ENCODE data around the gene MLXIP.

MLXIP gene

DNA sequence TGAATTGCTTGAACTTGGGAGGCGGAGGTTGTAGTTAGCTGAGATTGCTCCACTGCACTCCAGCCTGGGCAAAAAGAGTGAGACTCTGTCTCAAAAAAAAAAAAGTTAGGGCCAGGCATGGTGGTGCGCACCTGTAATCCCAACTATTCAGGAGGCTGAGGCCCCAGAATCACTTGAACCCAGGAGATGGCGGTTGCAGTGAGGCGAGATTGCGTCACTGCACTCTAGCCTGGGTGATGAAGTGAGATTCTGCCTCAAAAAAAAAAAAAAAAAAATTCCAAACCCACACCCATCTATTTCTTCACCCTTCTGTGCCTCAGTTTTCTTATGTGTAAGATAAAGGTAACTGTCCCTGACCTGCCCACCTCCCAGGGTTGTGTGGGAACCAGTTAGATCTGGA lies 11.0 kb upstream of the MLXIP start:
- Histone ChIP-seq H3K9ac (ENCODE audit: low read length) (no peak overlapping the region), H3K18ac (ENCODE audit: low read length) (no peak overlapping the region), H2AK5ac (ENCODE audit: low read length) (no peak overlapping the region), H2BK15ac (replicated peaks; ENCODE audit: low read depth) (no peak overlapping the region), H3K4me2 (ENCODE audit: low read length) (no peak overlapping the region), H3K27me3 (ENCODE audit: insufficient read depth, low read length, poor library complexity) (no peaks in the 10 kb centered on the region), H3K23ac (ENCODE audit: low read length) (no peak overlapping the region), H3K4me1 (ENCODE audit: control insufficient read depth, low read depth, low read length) (peaks cover 11% of the 10 kb centered on the region), H3K79me1 (ENCODE audit: low read length) (no peaks in the 10 kb centered on the region), H2BK5ac (ENCODE audit: low read length) (no peak overlapping the region), H2BK120ac (ENCODE audit: low read depth, low read length) (no peak overlapping the region), H3K4ac (ENCODE audit: low read depth, low read length) (no peak overlapping the region), H3K27ac (ENCODE audit: low read depth, low read length) (no peak overlapping the region), H3K4me3 (ENCODE audit: low read length) (no peak overlapping the region), H4K8ac (ENCODE audit: low read depth, low read length) (no peak overlapping the region), H4K5ac (ENCODE audit: low read length) (no peak overlapping the region), H3K56ac (ENCODE audit: low read length) (no peak overlapping the region), H3K36me3 (ENCODE audit: control insufficient read depth, insufficient read depth, low read length) (no peaks in the 10 kb centered on the region), H3K79me2 (ENCODE audit: control insufficient read depth, insufficient read depth, low read length) (no peaks in the 10 kb centered on the region)
- no CpG with 5 or more reads among the region's 5 CpGs for WGBS (ENCODE audit: extremely low coverage, insufficient coverage, low lambda C conversion rate)
- DNase-seq = no peak

- H2BK120ac ChIP-seq (ENCODE audit: low read depth, low read length) = no peak overlapping the region
- no peak overlapping the region for H3K27ac ChIP-seq (ENCODE audit: low read depth, low read length)
- H3K79me1 ChIP-seq (ENCODE audit: low read length) = no peaks in the 10 kb centered on the region
- H3K4me1 ChIP-seq (ENCODE audit: control insufficient read depth, low read depth, low read length) = peaks cover 9% of the 10 kb centered on the region
- DNase-seq = no peak
- no peak overlapping the region for H4K5ac ChIP-seq (ENCODE audit: low read length)
- WGBS (ENCODE audit: extremely low coverage, insufficient coverage, low lambda C conversion rate) = no CpG with 5 or more reads among the region's 13 CpGs
- H4K8ac ChIP-seq (ENCODE audit: low read depth, low read length) = no peak overlapping the region
- no peak overlapping the region for H3K4ac ChIP-seq (ENCODE audit: low read depth, low read length)
- no peaks in the 10 kb centered on the region for H3K79me2 ChIP-seq (ENCODE audit: control insufficient read depth, insufficient read depth, low read length)
- no peak overlapping the region for H2AK5ac ChIP-seq (ENCODE audit: low read length)
- no peaks in the 10 kb centered on the region for H3K27me3 ChIP-seq (ENCODE audit: insufficient read depth, low read length, poor library complexity)
- H2BK5ac ChIP-seq (ENCODE audit: low read length) = no peak overlapping the region
- H3K23ac ChIP-seq (ENCODE audit: low read length) = no peak overlapping the region
- H2BK15ac ChIP-seq (replicated peaks; ENCODE audit: low read depth) = no peak overlapping the region
- H3K4me2 ChIP-seq (ENCODE audit: low read length) = no peak overlapping the region
- no peak overlapping the region for H3K4me3 ChIP-seq (ENCODE audit: low read length)
- no peak overlapping the region for H3K56ac ChIP-seq (ENCODE audit: low read length)
- H3K18ac ChIP-seq (ENCODE audit: low read length) = no peak overlapping the region
- H3K36me3 ChIP-seq (ENCODE audit: control insufficient read depth, insufficient read depth, low read length) = no peaks in the 10 kb centered on the region
- H3K9ac ChIP-seq (ENCODE audit: low read length) = no peak overlapping the region
These were observed 10.6 kb upstream of the MLXIP start for GRCh38 chr12:122067966-122068365.

DNA sequence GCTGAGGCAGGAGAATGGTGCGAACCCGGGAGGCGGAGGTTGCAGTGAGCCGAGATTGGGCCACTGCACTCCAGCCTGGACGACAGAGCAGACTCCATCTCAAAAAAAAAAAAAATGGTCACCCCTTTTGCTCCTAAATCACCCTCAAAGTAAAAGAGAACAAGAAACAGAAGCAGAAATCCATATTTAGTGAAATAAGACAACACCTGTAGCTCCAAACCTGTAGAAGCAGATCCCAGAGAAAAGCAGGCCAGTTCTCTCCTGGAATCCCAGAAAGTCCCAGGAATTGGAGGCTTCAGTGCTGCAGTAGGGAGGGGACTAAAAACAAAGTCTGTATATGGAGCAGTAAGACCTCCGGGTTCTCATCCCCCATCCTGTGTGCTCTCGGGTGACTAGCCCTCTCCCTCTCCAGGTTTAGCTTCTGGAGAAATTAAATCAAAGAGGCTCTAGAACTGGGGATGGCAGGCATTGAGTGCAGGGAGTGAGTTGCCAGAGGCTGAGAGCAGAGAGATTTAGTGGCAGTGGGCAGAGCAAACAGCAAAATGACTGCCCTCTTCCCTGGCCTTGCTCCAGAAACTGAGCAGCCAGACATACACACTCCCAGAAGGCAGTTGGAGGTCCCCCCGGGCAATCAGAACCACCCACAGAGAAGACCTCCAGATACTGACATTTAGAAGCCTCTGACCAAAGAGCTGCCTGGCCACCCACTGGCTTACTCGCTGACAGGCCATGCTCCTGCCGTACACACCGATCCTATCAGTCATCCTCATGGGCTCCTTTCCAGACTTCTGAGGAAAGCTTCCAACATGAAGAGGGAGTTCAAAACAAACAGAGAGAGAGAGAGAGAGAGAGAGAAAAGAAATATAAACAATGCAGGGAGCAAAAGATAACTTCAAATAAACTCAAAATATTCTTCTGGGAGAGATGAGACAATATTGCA lies 6.3 kb upstream of the MLXIP start:
- Histone ChIP-seq H3K18ac (ENCODE audit: low read length) (no peak overlapping the region), H4K5ac (ENCODE audit: low read length) (no peak overlapping the region), H3K4me2 (ENCODE audit: low read length) (no peak overlapping the region), H3K23ac (ENCODE audit: low read length) (no peak overlapping the region), H3K27ac (ENCODE audit: low read depth, low read length) (no peak overlapping the region), H2BK15ac (replicated peaks; ENCODE audit: low read depth) (no peak overlapping the region), H3K9ac (ENCODE audit: low read length) (peak overlapping the region; percentile 18), H3K27me3 (ENCODE audit: insufficient read depth, low read length, poor library complexity) (no peaks in the 10 kb centered on the region), H2BK5ac (ENCODE audit: low read length) (no peak overlapping the region), H3K79me2 (ENCODE audit: control insufficient read depth, insufficient read depth, low read length) (no peaks in the 10 kb centered on the region), H3K4me3 (ENCODE audit: low read length) (no peak overlapping the region), H4K8ac (ENCODE audit: low read depth, low read length) (no peak overlapping the region), H3K79me1 (ENCODE audit: low read length) (no peaks in the 10 kb centered on the region), H2BK120ac (ENCODE audit: low read depth, low read length) (no peak overlapping the region), H3K4me1 (ENCODE audit: control insufficient read depth, low read depth, low read length) (no peaks in the 10 kb centered on the region), H3K56ac (ENCODE audit: low read length) (no peak overlapping the region), H2AK5ac (ENCODE audit: low read length) (no peak overlapping the region), H3K4ac (ENCODE audit: low read depth, low read length) (no peak overlapping the region), H3K36me3 (ENCODE audit: control insufficient read depth, insufficient read depth, low read length) (no peaks in the 10 kb centered on the region)
- DNase-seq = peak; percentile 47
- no CpG with 5 or more reads among the region's 11 CpGs for WGBS (ENCODE audit: extremely low coverage, insufficient coverage, low lambda C conversion rate)

- Histone ChIP-seq H3K79me1 (ENCODE audit: low read length) (no peaks in the 10 kb centered on the region), H3K4me1 (ENCODE audit: control insufficient read depth, low read depth, low read length) (no peaks in the 10 kb centered on the region), H3K23ac (ENCODE audit: low read length) (no peak overlapping the region), H4K5ac (ENCODE audit: low read length) (no peak overlapping the region), H3K56ac (ENCODE audit: low read length) (no peak overlapping the region), H3K9ac (ENCODE audit: low read length) (no peak overlapping the region), H3K18ac (ENCODE audit: low read length) (no peak overlapping the region), H2BK120ac (ENCODE audit: low read depth, low read length) (no peak overlapping the region), H3K79me2 (ENCODE audit: control insufficient read depth, insufficient read depth, low read length) (no peaks in the 10 kb centered on the region), H3K4ac (ENCODE audit: low read depth, low read length) (no peak overlapping the region), H3K4me2 (ENCODE audit: low read length) (no peak overlapping the region), H4K8ac (ENCODE audit: low read depth, low read length) (no peak overlapping the region), H3K27me3 (ENCODE audit: insufficient read depth, low read length, poor library complexity) (no peaks in the 10 kb centered on the region), H3K27ac (ENCODE audit: low read depth, low read length) (no peak overlapping the region), H2AK5ac (ENCODE audit: low read length) (no peak overlapping the region), H3K4me3 (ENCODE audit: low read length) (no peak overlapping the region), H2BK15ac (replicated peaks; ENCODE audit: low read depth) (no peak overlapping the region), H2BK5ac (ENCODE audit: low read length) (no peak overlapping the region), H3K36me3 (ENCODE audit: control insufficient read depth, insufficient read depth, low read length) (no peaks in the 10 kb centered on the region)
- no peak for DNase-seq
- no CpG with 5 or more reads among the region's 1 CpG for WGBS (ENCODE audit: extremely low coverage, insufficient coverage, low lambda C conversion rate)
These were observed 4.7 kb upstream of the MLXIP start for GRCh38 chr12:122073815-122074214.

- H3K27me3 ChIP-seq (ENCODE audit: insufficient read depth, low read length, poor library complexity) = no peaks in the 10 kb centered on the region
- H3K27ac ChIP-seq (ENCODE audit: low read depth, low read length) = no peak overlapping the region
- no peak overlapping the region for H3K18ac ChIP-seq (ENCODE audit: low read length)
- H3K23ac ChIP-seq (ENCODE audit: low read length) = no peak overlapping the region
- H4K8ac ChIP-seq (ENCODE audit: low read depth, low read length) = no peak overlapping the region
- no peak overlapping the region for H2BK15ac ChIP-seq (replicated peaks; ENCODE audit: low read depth)
- H3K4me3 ChIP-seq (ENCODE audit: low read length) = no peak overlapping the region
- H3K4ac ChIP-seq (ENCODE audit: low read depth, low read length) = no peak overlapping the region
- no peak overlapping the region for H3K4me2 ChIP-seq (ENCODE audit: low read length)
- H3K9ac ChIP-seq (ENCODE audit: low read length) = no peak overlapping the region
- no CpG with 5 or more reads among the region's 10 CpGs for WGBS (ENCODE audit: extremely low coverage, insufficient coverage, low lambda C conversion rate)
- DNase-seq = no peak
- peaks cover 6% of the 10 kb centered on the region for H3K4me1 ChIP-seq (ENCODE audit: control insufficient read depth, low read depth, low read length)
- no peak overlapping the region for H2BK5ac ChIP-seq (ENCODE audit: low read length)
- no peak overlapping the region for H2BK120ac ChIP-seq (ENCODE audit: low read depth, low read length)
- no peak overlapping the region for H2AK5ac ChIP-seq (ENCODE audit: low read length)
- peaks cover 17% of the 10 kb centered on the region for H3K79me1 ChIP-seq (ENCODE audit: low read length)
- no peak overlapping the region for H3K56ac ChIP-seq (ENCODE audit: low read length)
- H3K79me2 ChIP-seq (ENCODE audit: control insufficient read depth, insufficient read depth, low read length) = peaks cover 23% of the 10 kb centered on the region
- no peaks in the 10 kb centered on the region for H3K36me3 ChIP-seq (ENCODE audit: control insufficient read depth, insufficient read depth, low read length)
- H4K5ac ChIP-seq (ENCODE audit: low read length) = no peak overlapping the region
These were observed 1.6 kb upstream of the MLXIP start for GRCh38 chr12:122076743-122077495.

Measured in mesendoderm (in vitro differentiated cells).